Measurements from ENCODE around the gene SRBD1. TPM values are rescaled to one million over a fixed set of nuclear protein-coding genes. Genes with fewer than 3 reads are reported as not detected.

SRBD1 gene
- total and polyA plus RNA-seq, 2 experiments from 2014 or later, result 27.4 to 46.3 TPM

DNA sequence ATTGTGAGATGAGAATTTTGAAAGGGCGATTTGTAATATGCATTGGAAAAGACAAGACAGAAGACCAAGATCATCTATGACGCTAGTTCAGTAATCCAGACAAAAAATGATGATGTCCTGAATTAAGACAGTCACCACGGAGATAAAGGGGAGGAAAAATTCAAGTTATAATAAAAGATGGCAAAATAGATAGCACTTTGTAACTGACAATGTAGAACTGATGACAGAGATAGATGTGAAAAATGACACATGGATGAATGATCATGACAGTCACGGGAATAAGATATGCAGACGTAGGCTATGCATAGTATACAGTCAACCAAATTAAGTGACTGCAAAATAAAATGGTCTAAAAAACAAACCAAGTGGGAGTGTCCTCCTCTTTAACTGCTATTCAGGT, 59.2 kb downstream of the SRBD1 start:
- no peak overlapping the region for H3K4me2 ChIP-seq
- no peak overlapping the region for H3K4me3 ChIP-seq
- H3K4me1 ChIP-seq (ENCODE audit: insufficient read depth), result peaks cover 10% of the 10 kb centered on the region
- no peaks in the 10 kb centered on the region for H3K79me2 ChIP-seq (replicated peaks; ENCODE audit: insufficient read depth)
- H3K27ac Mint-ChIP-seq, result no peak overlapping the region
- H3K9me3 Mint-ChIP-seq, result no peaks in the 10 kb centered on the region
- DNase-seq (ENCODE audit: low spot score), result no peak
- H3K36me3 ChIP-seq (ENCODE audit: insufficient read depth), result peaks cover under 1% of the 10 kb centered on the region; the same call in 1 of the 2 replicates
- peaks cover 13% of the 10 kb centered on the region for H3K4me1 Mint-ChIP-seq
- H2AFZ ChIP-seq, result no peak overlapping the region
- no peak for ATAC-seq
- H3K27me3 Mint-ChIP-seq (ENCODE audit: insufficient read depth, low read depth, poor library complexity), result no peaks in the 10 kb centered on the region
- TF ChIP-seq, protein P1, sequence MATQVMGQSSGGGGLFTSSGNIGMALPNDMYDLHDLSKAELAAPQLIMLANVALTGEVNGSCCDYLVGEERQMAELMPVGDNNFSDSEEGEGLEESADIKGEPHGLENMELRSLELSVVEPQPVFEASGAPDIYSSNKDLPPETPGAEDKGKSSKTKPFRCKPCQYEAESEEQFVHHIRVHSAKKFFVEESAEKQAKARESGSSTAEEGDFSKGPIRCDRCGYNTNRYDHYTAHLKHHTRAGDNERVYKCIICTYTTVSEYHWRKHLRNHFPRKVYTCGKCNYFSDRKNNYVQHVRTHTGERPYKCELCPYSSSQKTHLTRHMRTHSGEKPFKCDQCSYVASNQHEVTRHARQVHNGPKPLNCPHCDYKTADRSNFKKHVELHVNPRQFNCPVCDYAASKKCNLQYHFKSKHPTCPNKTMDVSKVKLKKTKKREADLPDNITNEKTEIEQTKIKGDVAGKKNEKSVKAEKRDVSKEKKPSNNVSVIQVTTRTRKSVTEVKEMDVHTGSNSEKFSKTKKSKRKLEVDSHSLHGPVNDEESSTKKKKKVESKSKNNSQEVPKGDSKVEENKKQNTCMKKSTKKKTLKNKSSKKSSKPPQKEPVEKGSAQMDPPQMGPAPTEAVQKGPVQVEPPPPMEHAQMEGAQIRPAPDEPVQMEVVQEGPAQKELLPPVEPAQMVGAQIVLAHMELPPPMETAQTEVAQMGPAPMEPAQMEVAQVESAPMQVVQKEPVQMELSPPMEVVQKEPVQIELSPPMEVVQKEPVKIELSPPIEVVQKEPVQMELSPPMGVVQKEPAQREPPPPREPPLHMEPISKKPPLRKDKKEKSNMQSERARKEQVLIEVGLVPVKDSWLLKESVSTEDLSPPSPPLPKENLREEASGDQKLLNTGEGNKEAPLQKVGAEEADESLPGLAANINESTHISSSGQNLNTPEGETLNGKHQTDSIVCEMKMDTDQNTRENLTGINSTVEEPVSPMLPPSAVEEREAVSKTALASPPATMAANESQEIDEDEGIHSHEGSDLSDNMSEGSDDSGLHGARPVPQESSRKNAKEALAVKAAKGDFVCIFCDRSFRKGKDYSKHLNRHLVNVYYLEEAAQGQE (IDR thresholded peaks at IDR 0.05; ENCODE audit: unreplicated experiment), result no peak
- TF ChIP-seq, protein P2, sequence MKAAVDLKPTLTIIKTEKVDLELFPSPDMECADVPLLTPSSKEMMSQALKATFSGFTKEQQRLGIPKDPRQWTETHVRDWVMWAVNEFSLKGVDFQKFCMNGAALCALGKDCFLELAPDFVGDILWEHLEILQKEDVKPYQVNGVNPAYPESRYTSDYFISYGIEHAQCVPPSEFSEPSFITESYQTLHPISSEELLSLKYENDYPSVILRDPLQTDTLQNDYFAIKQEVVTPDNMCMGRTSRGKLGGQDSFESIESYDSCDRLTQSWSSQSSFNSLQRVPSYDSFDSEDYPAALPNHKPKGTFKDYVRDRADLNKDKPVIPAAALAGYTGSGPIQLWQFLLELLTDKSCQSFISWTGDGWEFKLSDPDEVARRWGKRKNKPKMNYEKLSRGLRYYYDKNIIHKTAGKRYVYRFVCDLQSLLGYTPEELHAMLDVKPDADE (IDR thresholded peaks at IDR 0.05), result no peak
- TF ChIP-seq STAT1 (IDR thresholded peaks at IDR 0.05; ENCODE audit: unreplicated experiment), result no peak
- TF ChIP-seq EZH2phosphoT487 (IDR thresholded peaks at IDR 0.05; ENCODE audit: unreplicated experiment), result no peak
- TF ChIP-seq POLR2AphosphoS5 (IDR thresholded peaks at IDR 0.05; ENCODE audit: low read depth), result no peak
- TF ChIP-seq, protein P3, sequence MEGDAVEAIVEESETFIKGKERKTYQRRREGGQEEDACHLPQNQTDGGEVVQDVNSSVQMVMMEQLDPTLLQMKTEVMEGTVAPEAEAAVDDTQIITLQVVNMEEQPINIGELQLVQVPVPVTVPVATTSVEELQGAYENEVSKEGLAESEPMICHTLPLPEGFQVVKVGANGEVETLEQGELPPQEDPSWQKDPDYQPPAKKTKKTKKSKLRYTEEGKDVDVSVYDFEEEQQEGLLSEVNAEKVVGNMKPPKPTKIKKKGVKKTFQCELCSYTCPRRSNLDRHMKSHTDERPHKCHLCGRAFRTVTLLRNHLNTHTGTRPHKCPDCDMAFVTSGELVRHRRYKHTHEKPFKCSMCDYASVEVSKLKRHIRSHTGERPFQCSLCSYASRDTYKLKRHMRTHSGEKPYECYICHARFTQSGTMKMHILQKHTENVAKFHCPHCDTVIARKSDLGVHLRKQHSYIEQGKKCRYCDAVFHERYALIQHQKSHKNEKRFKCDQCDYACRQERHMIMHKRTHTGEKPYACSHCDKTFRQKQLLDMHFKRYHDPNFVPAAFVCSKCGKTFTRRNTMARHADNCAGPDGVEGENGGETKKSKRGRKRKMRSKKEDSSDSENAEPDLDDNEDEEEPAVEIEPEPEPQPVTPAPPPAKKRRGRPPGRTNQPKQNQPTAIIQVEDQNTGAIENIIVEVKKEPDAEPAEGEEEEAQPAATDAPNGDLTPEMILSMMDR (conservative IDR thresholded peaks at IDR 0.05; ENCODE audit: low read depth in 2 of 2), result no peak
- no peak for TF ChIP-seq NANOG (IDR thresholded peaks at IDR 0.05; ENCODE audit: borderline replicate concordance)
- TF ChIP-seq EZH2 (IDR thresholded peaks at IDR 0.05; ENCODE audit: low read depth, unreplicated experiment), result no peak
- TF ChIP-seq ZNF331 (CRISPR knock-in tag; IDR thresholded peaks at IDR 0.05; ENCODE audit: low read depth), result no peak
- no peak for TF ChIP-seq CREB1 (CRISPR knock-in tag; IDR thresholded peaks at IDR 0.05; ENCODE audit: low read depth)
- TF ChIP-seq JUNB (IDR thresholded peaks at IDR 0.05; ENCODE audit: unreplicated experiment), result no peak
- TF ChIP-seq ZNF114 (CRISPR knock-in tag; IDR thresholded peaks at IDR 0.05), result no peak
- TF ChIP-seq, protein P4, sequence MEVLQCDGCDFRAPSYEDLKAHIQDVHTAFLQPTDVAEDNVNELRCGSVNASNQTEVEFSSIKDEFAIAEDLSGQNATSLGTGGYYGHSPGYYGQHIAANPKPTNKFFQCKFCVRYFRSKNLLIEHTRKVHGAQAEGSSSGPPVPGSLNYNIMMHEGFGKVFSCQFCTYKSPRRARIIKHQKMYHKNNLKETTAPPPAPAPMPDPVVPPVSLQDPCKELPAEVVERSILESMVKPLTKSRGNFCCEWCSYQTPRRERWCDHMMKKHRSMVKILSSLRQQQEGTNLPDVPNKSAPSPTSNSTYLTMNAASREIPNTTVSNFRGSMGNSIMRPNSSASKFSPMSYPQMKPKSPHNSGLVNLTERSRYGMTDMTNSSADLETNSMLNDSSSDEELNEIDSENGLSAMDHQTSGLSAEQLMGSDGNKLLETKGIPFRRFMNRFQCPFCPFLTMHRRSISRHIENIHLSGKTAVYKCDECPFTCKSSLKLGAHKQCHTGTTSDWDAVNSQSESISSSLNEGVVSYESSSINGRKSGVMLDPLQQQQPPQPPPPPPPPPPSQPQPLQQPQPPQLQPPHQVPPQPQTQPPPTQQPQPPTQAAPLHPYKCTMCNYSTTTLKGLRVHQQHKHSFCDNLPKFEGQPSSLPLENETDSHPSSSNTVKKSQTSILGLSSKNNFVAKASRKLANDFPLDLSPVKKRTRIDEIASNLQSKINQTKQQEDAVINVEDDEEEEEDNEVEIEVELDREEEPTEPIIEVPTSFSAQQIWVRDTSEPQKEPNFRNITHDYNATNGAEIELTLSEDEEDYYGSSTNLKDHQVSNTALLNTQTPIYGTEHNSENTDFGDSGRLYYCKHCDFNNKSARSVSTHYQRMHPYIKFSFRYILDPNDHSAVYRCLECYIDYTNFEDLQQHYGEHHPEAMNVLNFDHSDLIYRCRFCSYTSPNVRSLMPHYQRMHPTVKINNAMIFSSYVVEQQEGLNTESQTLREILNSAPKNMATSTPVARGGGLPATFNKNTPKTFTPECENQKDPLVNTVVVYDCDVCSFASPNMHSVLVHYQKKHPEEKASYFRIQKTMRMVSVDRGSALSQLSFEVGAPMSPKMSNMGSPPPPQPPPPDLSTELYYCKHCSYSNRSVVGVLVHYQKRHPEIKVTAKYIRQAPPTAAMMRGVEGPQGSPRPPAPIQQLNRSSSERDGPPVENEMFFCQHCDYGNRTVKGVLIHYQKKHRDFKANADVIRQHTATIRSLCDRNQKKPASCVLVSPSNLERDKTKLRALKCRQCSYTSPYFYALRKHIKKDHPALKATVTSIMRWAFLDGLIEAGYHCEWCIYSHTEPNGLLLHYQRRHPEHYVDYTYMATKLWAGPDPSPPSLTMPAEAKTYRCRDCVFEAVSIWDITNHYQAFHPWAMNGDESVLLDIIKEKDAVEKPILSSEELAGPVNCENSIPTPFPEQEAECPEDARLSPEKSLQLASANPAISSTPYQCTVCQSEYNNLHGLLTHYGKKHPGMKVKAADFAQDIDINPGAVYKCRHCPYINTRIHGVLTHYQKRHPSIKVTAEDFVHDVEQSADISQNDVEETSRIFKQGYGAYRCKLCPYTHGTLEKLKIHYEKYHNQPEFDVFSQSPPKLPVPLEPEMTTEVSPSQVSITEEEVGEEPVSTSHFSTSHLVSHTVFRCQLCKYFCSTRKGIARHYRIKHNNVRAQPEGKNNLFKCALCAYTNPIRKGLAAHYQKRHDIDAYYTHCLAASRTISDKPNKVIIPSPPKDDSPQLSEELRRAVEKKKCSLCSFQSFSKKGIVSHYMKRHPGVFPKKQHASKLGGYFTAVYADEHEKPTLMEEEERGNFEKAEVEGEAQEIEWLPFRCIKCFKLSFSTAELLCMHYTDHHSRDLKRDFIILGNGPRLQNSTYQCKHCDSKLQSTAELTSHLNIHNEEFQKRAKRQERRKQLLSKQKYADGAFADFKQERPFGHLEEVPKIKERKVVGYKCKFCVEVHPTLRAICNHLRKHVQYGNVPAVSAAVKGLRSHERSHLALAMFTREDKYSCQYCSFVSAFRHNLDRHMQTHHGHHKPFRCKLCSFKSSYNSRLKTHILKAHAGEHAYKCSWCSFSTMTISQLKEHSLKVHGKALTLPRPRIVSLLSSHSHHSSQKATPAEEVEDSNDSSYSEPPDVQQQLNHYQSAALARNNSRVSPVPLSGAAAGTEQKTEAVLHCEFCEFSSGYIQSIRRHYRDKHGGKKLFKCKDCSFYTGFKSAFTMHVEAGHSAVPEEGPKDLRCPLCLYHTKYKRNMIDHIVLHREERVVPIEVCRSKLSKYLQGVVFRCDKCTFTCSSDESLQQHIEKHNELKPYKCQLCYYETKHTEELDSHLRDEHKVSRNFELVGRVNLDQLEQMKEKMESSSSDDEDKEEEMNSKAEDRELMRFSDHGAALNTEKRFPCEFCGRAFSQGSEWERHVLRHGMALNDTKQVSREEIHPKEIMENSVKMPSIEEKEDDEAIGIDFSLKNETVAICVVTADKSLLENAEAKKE (CRISPR knock-in tag; IDR thresholded peaks at IDR 0.05), result no peak
- H3K27me3 ChIP-seq (ENCODE audit: insufficient read depth), result no peaks in the 10 kb centered on the region
- H4K20me1 ChIP-seq (replicated peaks; ENCODE audit: insufficient read depth), result no peaks in the 10 kb centered on the region
- H3K9me2 ChIP-seq (ENCODE audit: insufficient read depth), result no peaks in the 10 kb centered on the region
- peaks cover 3% of the 10 kb centered on the region; the same call in 2 of the 3 replicates for H3K36me3 Mint-ChIP-seq (ENCODE audit: low read depth)
- H3K4me3 Mint-ChIP-seq, result no peak overlapping the region
- no peak overlapping the region for H3K27ac ChIP-seq (ENCODE audit: low read depth)
- no peaks in the 10 kb centered on the region for H3F3A ChIP-seq (replicated peaks; ENCODE audit: low read depth)
